ENCODE results near the gene LDB3.
"Not testable (repeated sequence)": the region's sequence is repeated elsewhere in the genome, so short reads cannot be mapped to it uniquely, and the experiment has no call there.

LDB3 gene

DNA sequence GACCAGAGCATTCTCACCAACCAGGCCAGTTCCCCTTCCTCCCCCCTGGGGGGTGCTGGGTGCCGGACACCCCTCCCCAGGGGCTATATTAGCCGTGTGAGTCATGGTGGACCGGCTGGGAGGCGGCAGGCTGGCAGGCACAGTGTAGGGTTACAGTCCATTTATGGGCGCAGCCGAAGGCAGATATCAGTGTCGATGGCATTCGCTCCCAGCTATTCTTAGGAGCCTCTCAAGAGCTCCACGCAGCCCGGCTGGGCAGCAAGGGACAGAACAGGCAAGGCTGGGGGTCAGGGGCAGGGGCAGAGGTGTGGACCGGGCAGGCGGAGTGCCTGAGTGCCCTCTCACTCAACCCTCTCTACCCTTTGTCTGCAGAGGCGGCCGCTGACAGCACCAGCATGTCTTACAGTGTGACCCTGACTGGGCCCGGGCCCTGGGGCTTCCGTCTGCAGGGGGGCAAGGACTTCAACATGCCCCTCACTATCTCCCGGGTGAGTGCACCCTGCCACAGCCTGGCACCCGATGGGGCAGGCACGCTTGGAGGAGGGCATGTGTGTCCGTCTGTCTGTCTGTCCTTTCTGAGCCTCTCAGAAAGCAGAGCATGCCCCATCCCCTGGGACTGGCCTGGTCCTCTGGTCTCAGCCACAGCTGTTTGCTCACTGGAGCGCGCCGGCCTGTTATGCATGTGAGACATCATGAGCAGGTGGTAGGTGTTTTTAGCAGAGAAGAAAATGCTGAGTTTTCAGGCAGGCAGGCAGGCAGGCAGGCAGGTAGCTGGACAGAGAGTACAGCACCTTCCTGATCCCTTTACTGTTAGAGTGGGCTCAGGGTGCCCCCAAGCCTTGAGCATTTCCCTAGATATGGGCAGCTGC, at the start of gene LDB3:
LDB3 (plus strand) TSS at position 215 of the 869 bp plus-strand sequence; CDS start at position 396, 181 bp downstream.
- in situ Hi-C loops (cut with MboI; ENCODE audit: low sequenced_read_pairs), result no loop called here

DNA sequence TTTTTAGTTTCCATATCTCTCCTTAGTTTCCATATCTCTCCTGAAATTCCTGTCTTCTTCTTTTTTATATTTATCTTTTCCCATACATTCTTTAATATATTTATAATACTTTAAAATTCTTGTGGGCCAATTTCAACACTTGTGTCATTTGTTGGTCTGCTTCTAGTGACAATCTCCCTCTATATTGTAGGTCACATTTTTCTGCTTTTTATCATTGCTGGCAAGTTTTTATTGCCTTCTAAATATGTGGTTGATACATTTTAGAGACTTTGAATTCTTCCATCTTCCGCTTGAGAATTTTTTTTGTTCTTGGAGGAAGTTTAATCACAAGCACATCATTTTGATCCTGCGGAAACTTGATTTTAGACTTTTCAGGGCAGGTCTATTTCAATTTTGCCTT, 40.0 kb upstream of the LDB3 start:
- in situ Hi-C loops (cut with MboI; ENCODE audit: low sequenced_read_pairs), result no loop called here

DNA sequence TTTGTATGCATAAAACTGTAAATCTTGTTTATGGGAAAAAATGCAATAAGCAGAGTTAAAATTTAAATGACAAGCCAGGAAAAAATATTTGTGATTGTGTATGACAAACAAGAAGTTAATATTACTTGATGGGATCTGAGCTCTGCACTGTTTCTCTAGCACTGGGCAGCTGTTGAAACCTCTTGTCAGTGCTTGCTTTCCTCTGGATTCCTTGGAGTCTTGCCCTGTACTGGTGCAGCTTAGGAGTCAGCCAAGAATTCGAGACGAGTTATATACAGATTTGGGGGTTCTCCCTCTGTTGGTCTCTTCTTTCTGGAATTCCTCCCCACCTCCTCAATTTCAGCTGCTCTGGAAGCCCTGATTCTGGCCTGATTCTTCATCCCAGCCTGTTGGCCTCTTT, 38.2 kb upstream of the LDB3 start:
- in situ Hi-C loops (cut with MboI; ENCODE audit: low sequenced_read_pairs), result no loop called here

- in situ Hi-C loops (cut with MboI; ENCODE audit: low sequenced_read_pairs), result no loop called here
Measured at GRCh38 chr10:86632009-86632800, 36.1 kb upstream of the LDB3 start.

- in situ Hi-C loops (cut with MboI; ENCODE audit: low sequenced_read_pairs), result no loop called here
Measured at GRCh38 chr10:86632951-86633350, 35.4 kb upstream of the LDB3 start.

DNA sequence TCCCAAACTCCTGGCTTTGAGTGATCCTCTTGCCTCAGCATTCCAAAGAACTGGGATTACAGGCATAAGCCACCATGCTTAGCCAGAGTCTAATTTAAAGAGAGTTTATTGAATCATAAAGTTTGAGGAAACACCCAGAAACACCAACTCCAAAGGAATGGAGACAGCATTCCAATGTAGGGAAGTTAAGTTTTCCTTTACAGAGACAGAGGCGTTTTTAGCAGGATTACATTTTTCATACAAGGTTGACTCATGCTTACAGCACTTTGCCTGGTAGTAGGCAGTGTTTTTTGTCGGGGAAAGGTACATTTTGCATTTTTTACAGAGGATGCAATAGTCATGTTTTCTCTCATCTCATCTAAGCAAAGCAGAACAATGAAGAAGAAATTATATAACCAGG, 32.9 kb upstream of the LDB3 start:
- in situ Hi-C loops (cut with MboI; ENCODE audit: low sequenced_read_pairs), result no loop called here

DNA sequence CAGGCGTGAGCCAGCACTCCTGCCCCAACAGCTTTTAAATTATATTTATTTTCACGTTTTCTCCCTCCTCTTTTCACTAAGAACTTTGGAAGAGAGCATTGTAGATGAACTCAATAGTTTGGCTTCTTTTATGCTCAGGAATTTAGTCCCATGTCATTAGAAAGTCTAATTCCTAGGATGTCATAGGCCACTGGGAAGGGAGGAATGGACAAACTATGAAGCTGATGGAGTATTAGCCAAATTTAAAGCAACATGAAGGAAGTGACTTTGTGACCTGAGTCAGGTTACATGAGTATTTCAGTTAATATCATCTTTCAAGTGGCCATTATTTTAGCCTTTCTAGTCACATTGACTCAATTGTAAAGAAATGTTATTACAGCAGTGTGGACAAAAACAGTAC, 32.0 kb upstream of the LDB3 start:
- in situ Hi-C loops (cut with MboI; ENCODE audit: low sequenced_read_pairs), result no loop called here

GRCh38 chr10:86642021-86642420, 26.3 kb upstream of the LDB3 start:
- in situ Hi-C loops (cut with MboI; ENCODE audit: low sequenced_read_pairs), result no loop called here

GRCh38 chr10:86642499-86642898, 25.8 kb upstream of the LDB3 start:
- in situ Hi-C loops (cut with MboI; ENCODE audit: low sequenced_read_pairs), result no loop called here

DNA sequence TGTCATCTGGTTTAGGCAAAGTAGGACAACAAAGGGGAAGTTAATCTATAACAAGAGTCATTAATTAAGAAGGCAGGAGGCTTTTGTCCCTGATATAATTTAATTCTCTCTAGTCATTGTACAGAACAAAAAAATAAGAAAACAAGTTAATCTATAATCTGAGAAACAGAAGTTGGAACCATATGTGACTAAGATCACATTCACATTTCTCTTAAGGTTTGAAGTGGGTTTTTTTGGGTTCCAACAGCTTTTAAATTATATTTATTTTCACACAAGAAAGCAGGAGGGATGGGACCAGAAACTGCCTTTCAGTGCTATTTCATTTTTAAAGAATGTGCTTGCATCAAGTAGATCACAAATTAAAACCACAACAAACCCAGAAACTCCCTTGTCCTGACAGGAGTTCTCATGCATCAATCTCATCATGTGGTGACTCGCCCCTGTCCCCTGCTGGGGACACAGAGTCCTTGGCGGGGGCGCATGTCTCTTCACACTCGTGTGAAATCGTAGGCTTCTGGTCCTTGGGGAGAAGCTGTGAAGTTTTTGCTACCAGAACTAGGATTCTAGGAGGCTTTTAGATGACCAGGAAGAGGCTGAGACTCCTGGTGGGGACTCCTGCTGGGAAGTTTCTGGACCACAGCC, 24.0 kb upstream of the LDB3 start:
- in situ Hi-C loops (cut with MboI; ENCODE audit: low sequenced_read_pairs), result no loop called here

- in situ Hi-C loops (cut with MboI; ENCODE audit: low sequenced_read_pairs), result no loop called here
Measured at GRCh38 chr10:86644794-86645445, 23.4 kb upstream of the LDB3 start.

DNA sequence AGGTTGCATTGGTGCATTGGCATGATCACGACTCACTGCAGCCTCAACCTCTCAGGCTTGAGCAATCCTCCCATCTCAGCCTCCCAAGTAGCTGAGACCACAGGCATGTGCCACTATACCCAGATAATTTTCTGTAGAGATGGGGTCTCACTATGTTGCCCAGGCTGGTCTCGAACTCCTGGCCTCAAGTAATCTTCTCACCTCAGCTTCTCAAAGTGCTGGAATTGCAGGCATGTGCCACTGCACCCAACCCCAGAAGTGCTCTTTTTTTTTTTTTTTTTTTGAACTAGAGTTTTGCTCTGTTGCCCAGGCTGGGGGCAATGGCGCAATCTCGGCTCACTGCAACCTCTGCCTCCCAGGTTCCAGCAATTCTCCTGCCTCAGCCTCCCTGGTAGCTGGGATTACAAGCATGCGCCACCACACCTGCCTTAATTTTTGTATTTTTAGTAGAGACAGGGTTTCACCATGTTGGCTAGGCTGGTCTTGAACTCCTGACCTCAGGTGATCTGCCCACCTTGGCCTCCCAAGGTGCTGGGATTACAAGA, 22.6 kb upstream of the LDB3 start:
- in situ Hi-C loops (cut with MboI; ENCODE audit: low sequenced_read_pairs), result not testable (repeated sequence)

- in situ Hi-C loops (cut with MboI; ENCODE audit: low sequenced_read_pairs), result no loop called here
Measured at GRCh38 chr10:86646532-86646931, 21.8 kb upstream of the LDB3 start.

- in situ Hi-C loops (cut with MboI; ENCODE audit: low sequenced_read_pairs), result no loop called here
Measured at GRCh38 chr10:86646933-86647332, 21.4 kb upstream of the LDB3 start.

GRCh38 chr10:86647773-86648703, 20.3 kb upstream of the LDB3 start:
- in situ Hi-C loops (cut with MboI; ENCODE audit: low sequenced_read_pairs), result no loop called here

- in situ Hi-C loops (cut with MboI; ENCODE audit: low sequenced_read_pairs), result no loop called here
Measured at GRCh38 chr10:86648704-86649427, 19.4 kb upstream of the LDB3 start.

DNA sequence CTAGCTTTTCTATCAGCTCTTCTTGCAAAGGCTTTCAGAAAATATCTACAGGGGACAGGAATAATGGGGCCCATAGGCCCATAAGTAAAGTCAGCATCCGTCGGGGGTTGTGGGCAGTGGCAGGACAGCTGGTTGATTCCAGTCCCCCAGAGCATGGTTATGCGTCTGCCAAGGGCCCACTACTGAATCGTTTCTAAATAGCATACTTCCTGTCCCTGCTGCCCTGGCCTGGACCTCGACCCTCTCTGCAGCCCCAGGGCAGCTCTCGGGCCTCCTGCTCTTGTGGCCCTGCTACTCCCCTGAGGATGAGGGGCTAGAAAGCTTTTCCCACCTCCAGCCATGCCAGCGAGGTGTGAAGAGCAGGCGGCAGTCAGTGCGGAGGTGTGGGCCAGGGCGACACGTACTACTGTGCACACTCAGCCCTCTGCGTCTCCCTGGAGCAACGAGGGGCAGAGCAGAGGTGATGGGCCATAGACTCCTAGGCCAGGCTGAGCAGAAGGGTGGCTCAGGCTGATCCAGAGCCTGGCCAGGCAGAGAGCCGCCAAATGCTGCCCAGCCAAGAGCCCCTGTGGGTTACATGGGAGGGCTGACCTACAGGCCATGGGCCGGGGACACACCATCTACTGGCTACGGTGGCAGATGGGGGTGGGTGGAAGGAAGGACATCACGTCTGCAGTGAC, 18.7 kb upstream of the LDB3 start:
- in situ Hi-C loops (cut with MboI; ENCODE audit: low sequenced_read_pairs), result no loop called here

- in situ Hi-C loops (cut with MboI; ENCODE audit: low sequenced_read_pairs), result no loop called here
Measured at GRCh38 chr10:86650151-86650550, 18.2 kb upstream of the LDB3 start.
